GM21390 (cell line): ENCODE results near the gene CD6.

ENCODE experiments used
- ATAC-seq: cut with Tn5 transposase; IDR thresholded peaks from one replicate; pipeline ENCODE4 v1.9.1; 2021; ENCODE audit not compliant: unreplicated experiment

Gene CD6

GRCh38 chr11:60971520-60971919, at the start of gene CD6:
Gene CD6, plus strand, starts transcription at chr11:60971680. Its CDS starts 186 bp downstream, at chr11:60971866.
- no peak for ATAC-seq

GRCh38 chr11:60921777-60922335, 49.6 kb upstream of the CD6 start:
- ATAC-seq, result no peak

GRCh38 chr11:60922906-60923305, 48.6 kb upstream of the CD6 start:
- no peak for ATAC-seq

GRCh38 chr11:60923326-60923725, 48.2 kb upstream of the CD6 start:
- no peak for ATAC-seq

- ATAC-seq, result no peak
Observed at GRCh38 chr11:60923800-60924109, 47.7 kb upstream of the CD6 start.

GRCh38 chr11:60924110-60924905, 47.2 kb upstream of the CD6 start, which contains the start of gene TMEM132A:
Gene TMEM132A, plus strand, starts transcription at chr11:60924460. Its CDS starts 174 bp downstream, at chr11:60924634.
- no peak for ATAC-seq

GRCh38 chr11:60924906-60925853, 46.3 kb upstream of the CD6 start:
- no peak for ATAC-seq

GRCh38 chr11:60925868-60926267, 45.6 kb upstream of the CD6 start:
- ATAC-seq, result no peak

- ATAC-seq, result no peak
Observed at GRCh38 chr11:60926500-60926899, 45.0 kb upstream of the CD6 start.

GRCh38 chr11:60927061-60927592, 44.4 kb upstream of the CD6 start:
- ATAC-seq, result no peak

GRCh38 chr11:60927600-60927999, 43.9 kb upstream of the CD6 start:
- ATAC-seq, result no peak

- no peak for ATAC-seq
Observed at GRCh38 chr11:60928563-60929001, 42.9 kb upstream of the CD6 start.

GRCh38 chr11:60929764-60930163, 41.7 kb upstream of the CD6 start:
- ATAC-seq, result no peak

- ATAC-seq, result no peak
Observed at GRCh38 chr11:60930394-60930793, 41.1 kb upstream of the CD6 start.

- ATAC-seq, result no peak
Observed at GRCh38 chr11:60931917-60932316, 39.6 kb upstream of the CD6 start.

GRCh38 chr11:60932605-60933356, 38.7 kb upstream of the CD6 start:
- no peak for ATAC-seq

GRCh38 chr11:60933416-60934123, 37.9 kb upstream of the CD6 start:
- no peak for ATAC-seq

GRCh38 chr11:60934124-60934789, 37.2 kb upstream of the CD6 start:
- ATAC-seq, result no peak

- ATAC-seq, result no peak
Observed at GRCh38 chr11:60934790-60935605, 36.5 kb upstream of the CD6 start.
